Measurements from ENCODE around the gene EIF2A. TPM values are rescaled to one million over a fixed set of nuclear protein-coding genes. Genes with fewer than 3 reads are reported as not detected.

The EIF2A gene
- total and polyA plus RNA-seq, 2 donors: 91.8 to 117 TPM

DNA sequence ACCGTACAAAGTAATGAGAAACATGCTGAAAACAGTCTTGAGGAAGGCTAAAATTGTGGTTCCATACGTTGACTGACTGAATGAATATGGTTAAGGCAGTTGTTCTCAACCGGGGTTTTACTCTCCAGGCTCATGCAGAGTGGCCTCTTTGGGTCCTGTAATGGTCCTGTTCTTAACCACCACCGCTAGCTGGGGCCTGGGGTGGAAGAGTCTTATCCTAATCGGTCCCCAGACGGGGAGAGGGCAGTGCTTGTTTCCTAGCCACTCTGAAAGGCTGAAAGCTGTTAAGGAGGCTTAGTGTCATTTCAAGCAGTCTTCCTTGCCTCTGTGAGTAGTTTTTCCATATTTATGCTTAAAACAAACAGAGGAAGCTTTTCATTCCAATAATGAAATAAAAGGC, 88.5 kb downstream of the EIF2A start:
- H3K36me3 ChIP-seq (ENCODE audit: control insufficient read depth in 2 of 2, insufficient read depth in 2 of 2, low read length in 1 of 2): peaks cover 7 to 14% of the 10 kb centered on the region in 2 donors
- H3K9me3 ChIP-seq (ENCODE audit: control insufficient read depth in 2 of 2, insufficient read depth in 1 of 2, low read length in 1 of 2): no peaks in the 10 kb centered on the region
- no peak for DNase-seq (ENCODE audit: low read depth in 6 of 9, low spot score in 9 of 9)
- 93% methylated on average over 6 of the region's 6 CpGs for WGBS
- peak overlapping the region; percentile 42 to 44 for H3K27ac ChIP-seq (ENCODE audit: low read depth in 1 of 2, low read length in 1 of 2)
- no peaks in the 10 kb centered on the region for H3K27me3 ChIP-seq (ENCODE audit: control insufficient read depth in 2 of 2, insufficient read depth in 1 of 2, low read length in 1 of 2)
- H3K4me1 ChIP-seq (ENCODE audit: control insufficient read depth in 2 of 2, insufficient read depth in 2 of 2, low read length in 2 of 2): peaks cover 12 to 15% of the 10 kb centered on the region in 2 donors
- H3K4me3 ChIP-seq (ENCODE audit: low read length in 2 of 2): no peak overlapping the region

GRCh38 chr3:150635526-150635925, 88.9 kb downstream of the EIF2A start:
- WGBS: 66% methylated on average over 1 of the region's 1 CpG
- H3K36me3 ChIP-seq (ENCODE audit: control insufficient read depth in 2 of 2, insufficient read depth in 2 of 2, low read length in 1 of 2): peaks cover 6 to 11% of the 10 kb centered on the region in 2 donors
- DNase-seq (ENCODE audit: low read depth in 6 of 9, low spot score in 9 of 9): peak; percentile 11 to 74 (median 38)
- peaks cover 12 to 15% of the 10 kb centered on the region in 2 donors for H3K4me1 ChIP-seq (ENCODE audit: control insufficient read depth in 2 of 2, insufficient read depth in 2 of 2, low read length in 2 of 2)
- no peaks in the 10 kb centered on the region for H3K27me3 ChIP-seq (ENCODE audit: control insufficient read depth in 2 of 2, insufficient read depth in 1 of 2, low read length in 1 of 2)
- H3K27ac ChIP-seq (ENCODE audit: low read depth in 1 of 2, low read length in 1 of 2): peak overlapping the region in 1 of 2 donors; percentile 44
- H3K9me3 ChIP-seq (ENCODE audit: control insufficient read depth in 2 of 2, insufficient read depth in 1 of 2, low read length in 1 of 2): no peaks in the 10 kb centered on the region
- H3K4me3 ChIP-seq (ENCODE audit: low read length in 2 of 2): no peak overlapping the region

Other genes starting within 250 kb of the EIF2A start
- 5.3 TPM for gene TSC22D2, start 138.5 kb upstream of the EIF2A start, total RNA-seq
- gene TSC22D2, start 138.5 kb upstream of the EIF2A start, polyA plus RNA-seq: 21.5 TPM
- gene SERP1, start 291 bp upstream of the EIF2A start, total RNA-seq: 77.8 TPM
- gene SERP1, start 291 bp upstream of the EIF2A start, polyA plus RNA-seq: 94.1 TPM
- 141 TPM for gene SELENOT, start 56.5 kb downstream of the EIF2A start, total RNA-seq
- 64.5 TPM for gene SELENOT, start 56.5 kb downstream of the EIF2A start, polyA plus RNA-seq
- 0.14 TPM for gene ERICH6, start 157.1 kb downstream of the EIF2A start, total RNA-seq
- gene ERICH6, start 157.1 kb downstream of the EIF2A start, polyA plus RNA-seq: 0.02 TPM
- gene SIAH2, start 216.4 kb downstream of the EIF2A start, total RNA-seq: 24.5 TPM
- gene SIAH2, start 216.4 kb downstream of the EIF2A start, polyA plus RNA-seq: 22.4 TPM

Measured in thymus (tissue), 11 donors.